Prostate gland (tissue), 2 donors: ENCODE data around the gene CEP295NL.

Source experiments
- POLR2A ChIP-seq: fragments of 450-650 bp; IDR thresholded peaks from one replicate; pipeline ENCODE4 v1.6.1; 2016; ENCODE audit warnings: antibody characterized with exemption, mild to moderate bottlenecking
- POLR2AphosphoS5 ChIP-seq: sonication (generic); formaldehyde crosslinking; IDR thresholded peaks from one replicate; pipeline ENCODE4 v1.6.1; 2017; ENCODE audit warnings: antibody characterized with exemption
- TF ChIP-seq, protein P1 (sequence below), 4 experiments: fragments of 200-600 bp in 2 of 4; fragments of 450-650 bp in 2 of 4; sonication (generic) in 2 of 4; IDR thresholded peaks; 1 replicate in 3 of 4; 2 replicates in 1 of 4; pipeline ENCODE4 v1.5.1; 2016 to 2019; ENCODE audit warnings: antibody characterized with exemption in 4 of 4, mild to moderate bottlenecking in 2 of 4, moderate library complexity in 2 of 4

- TF ChIP-seq POLR2A, result no peak
- TF ChIP-seq, protein P1, sequence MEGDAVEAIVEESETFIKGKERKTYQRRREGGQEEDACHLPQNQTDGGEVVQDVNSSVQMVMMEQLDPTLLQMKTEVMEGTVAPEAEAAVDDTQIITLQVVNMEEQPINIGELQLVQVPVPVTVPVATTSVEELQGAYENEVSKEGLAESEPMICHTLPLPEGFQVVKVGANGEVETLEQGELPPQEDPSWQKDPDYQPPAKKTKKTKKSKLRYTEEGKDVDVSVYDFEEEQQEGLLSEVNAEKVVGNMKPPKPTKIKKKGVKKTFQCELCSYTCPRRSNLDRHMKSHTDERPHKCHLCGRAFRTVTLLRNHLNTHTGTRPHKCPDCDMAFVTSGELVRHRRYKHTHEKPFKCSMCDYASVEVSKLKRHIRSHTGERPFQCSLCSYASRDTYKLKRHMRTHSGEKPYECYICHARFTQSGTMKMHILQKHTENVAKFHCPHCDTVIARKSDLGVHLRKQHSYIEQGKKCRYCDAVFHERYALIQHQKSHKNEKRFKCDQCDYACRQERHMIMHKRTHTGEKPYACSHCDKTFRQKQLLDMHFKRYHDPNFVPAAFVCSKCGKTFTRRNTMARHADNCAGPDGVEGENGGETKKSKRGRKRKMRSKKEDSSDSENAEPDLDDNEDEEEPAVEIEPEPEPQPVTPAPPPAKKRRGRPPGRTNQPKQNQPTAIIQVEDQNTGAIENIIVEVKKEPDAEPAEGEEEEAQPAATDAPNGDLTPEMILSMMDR (IDR thresholded peaks at IDR 0.05), result no peak
- TF ChIP-seq POLR2AphosphoS5, result no peak
These were observed 17.5 kb upstream of the CEP295NL start for GRCh38 chr17:78920528-78920927.
